Osteoblast (primary cell): ENCODE measurements around the gene PARD3. TPM values are rescaled to one million over a fixed set of nuclear protein-coding genes. Genes with fewer than 3 reads are reported as not detected.

Source experiments
- DNase-seq: peaks from one replicate; pipeline ENCODE4 v3.0.0; 2011; ENCODE audit warnings: low spot score, mixed read lengths; ENCODE audit not compliant: insufficient read length; ENCODE audit errors: missing footprints
- H2AFZ ChIP-seq: 2 replicates; pipeline ENCODE4 v1.6.0; 2011; ENCODE audit warnings: mild to moderate bottlenecking, low read length
- H3K27ac ChIP-seq: 2 replicates; pipeline ENCODE4 v1.5.1; 2011; ENCODE audit warnings: mild to moderate bottlenecking, low read depth, low read length, moderate library complexity
- H3K27me3 ChIP-seq: 2 replicates; pipeline ENCODE4 v1.6.0; 2012; ENCODE audit warnings: mild to moderate bottlenecking, control low read depth, inconsistent platforms, low read length, moderate library complexity; ENCODE audit not compliant: insufficient read depth
- H3K36me3 ChIP-seq: 2 replicates; pipeline ENCODE4 v1.5.1; 2011; ENCODE audit warnings: mild to moderate bottlenecking, low read length, control low read depth, moderate library complexity; ENCODE audit not compliant: insufficient read depth
- H3K4me1 ChIP-seq: 2 replicates; pipeline ENCODE4 v1.5.1; 2011; ENCODE audit warnings: mild to moderate bottlenecking, low read length, control low read depth, moderate library complexity; ENCODE audit not compliant: insufficient read depth
- H3K4me2 ChIP-seq: 2 replicates; pipeline ENCODE4 v1.6.0; 2011; ENCODE audit warnings: mild to moderate bottlenecking, low read length; ENCODE audit not compliant: insufficient read depth
- H3K4me3 ChIP-seq: fragments of 200-600 bp; sonication (generic); 3 replicates; pipeline ENCODE4 v1.5.1; 2012; ENCODE audit warnings: mild to moderate bottlenecking, low read length, inconsistent platforms; ENCODE audit not compliant: insufficient read depth
- H3K79me2 ChIP-seq: 2 replicates; pipeline ENCODE4 v1.6.0; 2012; ENCODE audit warnings: mild to moderate bottlenecking, low read length, control low read depth, inconsistent platforms; ENCODE audit not compliant: insufficient read depth
- H3K9me3 ChIP-seq: 2 replicates; pipeline ENCODE4 v1.5.1; 2011; ENCODE audit warnings: low read depth, low read length, control low read depth
- H4K20me1 ChIP-seq: 2 replicates; pipeline ENCODE4 v1.6.0; 2012; ENCODE audit warnings: mild to moderate bottlenecking, low read length, control low read depth; ENCODE audit not compliant: insufficient read depth
- total RNA-seq: library from RNA; depleted of rRNA; stranded (reverse); fragments of >200 nt; gene quantifications from 2 replicates; pipeline ENCODE4 v1.2.3, GENCODE V29; 2012
- TF ChIP-seq, protein P1 (sequence below): IDR thresholded peaks from 2 replicates; pipeline ENCODE4 v1.5.1; 2011; ENCODE audit warnings: mild to moderate bottlenecking, low read depth, low read length, moderate library complexity; ENCODE audit errors: extremely low read depth

Gene PARD3
- total RNA-seq, 1 donor: 71.7 TPM

DNA sequence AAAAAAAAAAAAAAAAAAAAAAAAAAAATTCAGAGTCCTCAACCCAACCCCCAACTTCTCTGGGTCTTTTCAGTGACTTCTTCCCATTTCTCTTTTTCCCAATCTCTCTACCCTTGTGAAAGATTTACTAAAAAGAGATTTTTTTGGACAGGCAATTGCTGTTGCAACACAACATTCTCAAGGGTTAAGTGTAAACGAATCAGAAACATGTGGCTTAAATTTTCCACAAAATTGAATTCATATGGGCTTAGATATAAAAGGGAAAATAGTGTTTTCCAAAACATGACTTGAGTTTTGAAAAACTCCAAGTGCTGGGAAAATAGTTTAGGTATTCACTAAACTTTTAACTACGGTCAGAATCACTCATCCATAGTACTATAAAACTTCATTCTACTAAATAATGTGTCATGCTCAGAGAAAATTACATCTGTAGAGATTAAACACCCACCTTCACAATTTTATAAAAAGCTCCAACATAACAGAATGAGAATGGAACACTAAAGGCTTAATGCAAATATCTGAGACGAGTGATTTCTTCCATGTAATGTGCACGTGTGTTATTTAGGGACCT lies 643.1 kb downstream of the PARD3 start:
- H3K27ac ChIP-seq: no peak overlapping the region
- no peaks in the 10 kb centered on the region for H3K79me2 ChIP-seq
- H3K36me3 ChIP-seq: no peaks in the 10 kb centered on the region
- H3K4me2 ChIP-seq: no peak overlapping the region
- H3K9me3 ChIP-seq: no peaks in the 10 kb centered on the region
- TF ChIP-seq, protein P1, sequence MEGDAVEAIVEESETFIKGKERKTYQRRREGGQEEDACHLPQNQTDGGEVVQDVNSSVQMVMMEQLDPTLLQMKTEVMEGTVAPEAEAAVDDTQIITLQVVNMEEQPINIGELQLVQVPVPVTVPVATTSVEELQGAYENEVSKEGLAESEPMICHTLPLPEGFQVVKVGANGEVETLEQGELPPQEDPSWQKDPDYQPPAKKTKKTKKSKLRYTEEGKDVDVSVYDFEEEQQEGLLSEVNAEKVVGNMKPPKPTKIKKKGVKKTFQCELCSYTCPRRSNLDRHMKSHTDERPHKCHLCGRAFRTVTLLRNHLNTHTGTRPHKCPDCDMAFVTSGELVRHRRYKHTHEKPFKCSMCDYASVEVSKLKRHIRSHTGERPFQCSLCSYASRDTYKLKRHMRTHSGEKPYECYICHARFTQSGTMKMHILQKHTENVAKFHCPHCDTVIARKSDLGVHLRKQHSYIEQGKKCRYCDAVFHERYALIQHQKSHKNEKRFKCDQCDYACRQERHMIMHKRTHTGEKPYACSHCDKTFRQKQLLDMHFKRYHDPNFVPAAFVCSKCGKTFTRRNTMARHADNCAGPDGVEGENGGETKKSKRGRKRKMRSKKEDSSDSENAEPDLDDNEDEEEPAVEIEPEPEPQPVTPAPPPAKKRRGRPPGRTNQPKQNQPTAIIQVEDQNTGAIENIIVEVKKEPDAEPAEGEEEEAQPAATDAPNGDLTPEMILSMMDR: no peak
- H3K4me3 ChIP-seq: no peak overlapping the region
- H4K20me1 ChIP-seq: no peaks in the 10 kb centered on the region
- no peak for DNase-seq
- no peaks in the 10 kb centered on the region for H3K4me1 ChIP-seq
- no peaks in the 10 kb centered on the region for H3K27me3 ChIP-seq
- no peak overlapping the region for H2AFZ ChIP-seq

DNA sequence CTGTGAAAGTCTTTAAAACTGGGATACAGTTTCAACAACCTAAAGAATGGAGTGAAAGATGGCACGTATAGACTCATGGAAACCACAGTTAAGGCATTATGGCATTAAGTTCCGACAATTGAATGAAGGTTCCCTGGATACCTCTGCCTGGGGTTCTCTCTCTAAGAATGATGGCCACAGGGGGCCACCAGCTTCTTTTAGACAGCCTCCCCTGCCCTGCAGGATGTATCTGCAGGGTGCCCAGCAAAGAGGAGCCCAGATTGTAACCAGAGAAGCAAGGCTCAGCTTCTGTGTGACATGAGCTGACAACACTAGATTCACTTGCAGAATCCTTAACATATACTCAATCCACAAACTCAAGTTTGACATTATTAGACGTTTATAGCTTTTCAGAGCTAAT lies 645.4 kb downstream of the PARD3 start:
- H3K4me2 ChIP-seq: no peak overlapping the region
- TF ChIP-seq, protein P1: no peak

DNA sequence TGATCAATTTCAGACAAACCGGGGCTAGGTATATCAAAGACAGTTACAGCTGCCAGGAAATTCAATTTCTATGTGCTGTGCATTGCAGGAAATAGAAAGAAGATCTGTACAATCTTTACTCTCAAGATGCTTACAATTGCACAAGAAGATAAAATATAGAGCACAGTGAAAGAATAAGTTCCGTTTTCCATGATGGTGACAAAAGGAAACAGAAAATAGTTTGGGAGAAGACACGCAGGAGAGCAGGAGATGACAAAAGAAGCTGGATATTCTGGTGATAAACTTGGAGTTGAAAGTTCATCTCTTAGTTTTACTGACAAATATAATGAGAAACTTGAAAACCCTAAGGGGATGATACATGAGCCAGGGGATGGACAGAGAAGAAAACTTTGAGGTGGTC lies 646.0 kb downstream of the PARD3 start:
- Histone ChIP-seq H3K27me3 (no peaks in the 10 kb centered on the region), H2AFZ (no peak overlapping the region), H3K4me2 (no peak overlapping the region), H3K36me3 (no peaks in the 10 kb centered on the region), H3K79me2 (no peaks in the 10 kb centered on the region), H3K9me3 (no peaks in the 10 kb centered on the region), H3K4me3 (no peak overlapping the region), H4K20me1 (no peaks in the 10 kb centered on the region), H3K4me1 (no peaks in the 10 kb centered on the region), H3K27ac (no peak overlapping the region)
- no peak for DNase-seq
- TF ChIP-seq, protein P1: no peak

More for the DNA sequence above, 645.4 kb downstream of the PARD3 start:
- H3K36me3 ChIP-seq: no peaks in the 10 kb centered on the region
- no peak overlapping the region for H3K4me3 ChIP-seq
- no peaks in the 10 kb centered on the region for H3K27me3 ChIP-seq
- no peaks in the 10 kb centered on the region for H3K79me2 ChIP-seq
- no peaks in the 10 kb centered on the region for H4K20me1 ChIP-seq
- DNase-seq: no peak
- H2AFZ ChIP-seq: no peak overlapping the region
- H3K4me1 ChIP-seq: no peaks in the 10 kb centered on the region
- no peaks in the 10 kb centered on the region for H3K9me3 ChIP-seq
- H3K27ac ChIP-seq: no peak overlapping the region

DNA sequence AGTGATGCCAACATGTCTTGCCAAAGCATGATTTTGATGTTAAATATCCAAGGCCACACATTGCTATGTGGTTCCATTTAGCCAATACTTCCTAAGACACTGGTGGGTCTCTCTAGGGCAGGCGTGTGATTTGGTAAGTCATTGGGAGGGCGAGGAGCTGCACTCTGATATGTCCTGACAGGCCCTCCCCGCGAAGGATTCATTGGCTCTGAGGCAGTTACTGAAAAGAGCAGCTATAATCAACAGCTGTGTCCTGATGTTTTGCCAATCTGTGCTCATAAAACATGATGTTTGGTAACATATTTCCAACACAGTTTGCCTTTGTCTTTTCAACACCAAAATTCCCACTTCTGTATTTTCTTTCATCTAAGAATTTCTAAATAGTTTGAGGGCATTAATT lies 646.7 kb downstream of the PARD3 start:
- no peaks in the 10 kb centered on the region for H3K36me3 ChIP-seq
- peaks cover 4% of the 10 kb centered on the region for H3K4me1 ChIP-seq
- no peaks in the 10 kb centered on the region for H4K20me1 ChIP-seq
- no peak overlapping the region for H3K4me2 ChIP-seq
- no peak overlapping the region for H3K27ac ChIP-seq
- no peak overlapping the region for H2AFZ ChIP-seq
- H3K27me3 ChIP-seq: no peaks in the 10 kb centered on the region
- no peak for DNase-seq
- TF ChIP-seq, protein P1: no peak
- no peak overlapping the region for H3K4me3 ChIP-seq
- H3K79me2 ChIP-seq: no peaks in the 10 kb centered on the region
- no peaks in the 10 kb centered on the region for H3K9me3 ChIP-seq
